Neuronal stem cell (in vitro differentiated cells): Measurements from ENCODE around the gene FAM50A.

Experiments
- DNase-seq: peaks from one replicate; pipeline ENCODE4 v3.0.0-alpha.2; 2013; ENCODE audit warnings: low spot score
- H2AFZ ChIP-seq: one replicate; pipeline ENCODE4 v1.6.1; 2013; ENCODE audit warnings: mild to moderate bottlenecking, low read length, inconsistent platforms
- H2AK5ac ChIP-seq: 2 replicates; pipeline ENCODE4 v1.6.1; 2013; ENCODE audit warnings: low read depth, mild to moderate bottlenecking, inconsistent platforms, low read length, moderate library complexity, mixed read lengths
- H2BK120ac ChIP-seq: 2 replicates; pipeline ENCODE4 v1.6.1; 2013; ENCODE audit warnings: low read depth, mild to moderate bottlenecking, inconsistent platforms, low read length, moderate library complexity, mixed read lengths
- H2BK12ac ChIP-seq: one replicate; pipeline ENCODE4 v1.6.1; 2013; ENCODE audit warnings: low read length, inconsistent platforms
- H2BK15ac ChIP-seq: 2 replicates; pipeline ENCODE4 v1.6.1; 2013; ENCODE audit warnings: mild to moderate bottlenecking, low read length, inconsistent platforms, mixed read lengths
- H2BK5ac ChIP-seq: one replicate; pipeline ENCODE4 v1.6.1; 2013; ENCODE audit warnings: inconsistent platforms, mild to moderate bottlenecking, low read length, moderate library complexity
- H3K14ac ChIP-seq: one replicate; pipeline ENCODE4 v1.6.1; 2013; ENCODE audit warnings: low read length, inconsistent platforms
- H3K18ac ChIP-seq: 2 replicates; pipeline ENCODE4 v1.6.1; 2013; ENCODE audit warnings: low read length, inconsistent platforms
- H3K23ac ChIP-seq: 2 replicates; pipeline ENCODE4 v1.6.1; 2013; ENCODE audit warnings: low read depth, mild to moderate bottlenecking, mixed read lengths, low read length, inconsistent platforms; ENCODE audit not compliant: poor library complexity
- H3K27ac ChIP-seq: replicated peaks from 3 replicates; pipeline ENCODE4 v1.5.1; 2013; ENCODE audit warnings: low read length, inconsistent platforms
- H3K27me3 ChIP-seq, 3 experiments: 2 replicates each; pipeline ENCODE4 v1.6.1; 2013; ENCODE audit warnings: low read length in 3 of 3, mild to moderate bottlenecking in 2 of 3, inconsistent platforms in 1 of 3, low read depth in 1 of 3, mixed read lengths in 1 of 3, moderate library complexity in 1 of 3; ENCODE audit not compliant: control insufficient read depth in 3 of 3, insufficient read depth in 3 of 3
- H3K36me3 ChIP-seq, 2 donors: replicated peaks in 1 of 2; 2 replicates each; pipeline ENCODE4 v1.6.1; 2013; ENCODE audit warnings: low read length in 2 of 2; ENCODE audit not compliant: control insufficient read depth in 2 of 2, insufficient read depth in 2 of 2
- H3K4ac ChIP-seq: 2 replicates; pipeline ENCODE4 v1.6.1; 2013; ENCODE audit warnings: inconsistent platforms, mild to moderate bottlenecking, low read length, moderate library complexity
- H3K4me1 ChIP-seq, 2 donors: 1 replicate in 1 of 2; 2 replicates in 1 of 2; pipeline ENCODE4 v1.6.1; 2013; ENCODE audit warnings: low read length in 2 of 2, low read depth in 1 of 2; ENCODE audit not compliant: control insufficient read depth in 2 of 2, insufficient read depth in 1 of 2
- H3K4me2 ChIP-seq: one replicate; pipeline ENCODE4 v1.6.1; 2013; ENCODE audit warnings: mild to moderate bottlenecking, low read length, inconsistent platforms; ENCODE audit not compliant: insufficient read depth, poor library complexity, severe bottlenecking
- H3K4me3 ChIP-seq, 2 donors: 2 replicates each; pipeline ENCODE4 v1.5.1; 2013; ENCODE audit warnings: low read length in 2 of 2, mild to moderate bottlenecking in 2 of 2, inconsistent platforms in 1 of 2, moderate library complexity in 1 of 2
- H3K79me1 ChIP-seq: one replicate; pipeline ENCODE4 v1.6.1; 2013; ENCODE audit warnings: low read depth, mild to moderate bottlenecking, inconsistent platforms, low read length, moderate library complexity
- H3K9ac ChIP-seq: one replicate; pipeline ENCODE4 v1.6.1; 2013; ENCODE audit warnings: mild to moderate bottlenecking, low read depth, low read length, inconsistent platforms; ENCODE audit not compliant: poor library complexity
- H3K9me3 ChIP-seq, 2 donors: replicated peaks in 1 of 2; 2 replicates each; pipeline versions ENCODE3 to v1.6.1; 2013; ENCODE audit warnings: low read length in 2 of 2, mild to moderate bottlenecking in 2 of 2, inconsistent platforms in 1 of 2, low read depth in 1 of 2, mixed read lengths in 1 of 2, moderate library complexity in 1 of 2; ENCODE audit not compliant: control insufficient read depth in 2 of 2, insufficient read depth in 1 of 2
- H4K8ac ChIP-seq: one replicate; pipeline ENCODE4 v1.6.1; 2013; ENCODE audit warnings: low read depth, mild to moderate bottlenecking, inconsistent platforms, low read length, moderate library complexity
- H4K91ac ChIP-seq: one replicate; pipeline ENCODE4 v1.6.1; 2013; ENCODE audit warnings: low read length, low read depth, mild to moderate bottlenecking, inconsistent platforms; ENCODE audit not compliant: poor library complexity
- WGBS, 2 donors: extraction: QIAGEN DNeasy Blood & Tissue Kit; methylation state at CpG; one replicate each; pipeline ENCODE4 v1.1.7; 2013; ENCODE audit warnings: missing lambda C conversion rate in 2 of 2, mixed read lengths in 1 of 2; ENCODE audit not compliant: insufficient read length in 2 of 2, insufficient replicate concordance in 1 of 2; ENCODE audit errors: extremely low coverage in 2 of 2; 5-methylcytosine and 5-hydroxymethylcytosine counted together

FAM50A gene

GRCh38 chrX:154462396-154462795 is 18.5 kb downstream of the FAM50A start:
- no peak overlapping the region for H3K18ac ChIP-seq
- no peak overlapping the region for H2BK12ac ChIP-seq

GRCh38 chrX:154463611-154464220 is 19.8 kb downstream of the FAM50A start:
- no CpG with 5 or more reads among the region's 36 CpGs for WGBS, 2 donors
- Histone ChIP-seq H2BK12ac (no peak overlapping the region), H4K8ac (no peak overlapping the region), H2BK120ac (no peak overlapping the region), H4K91ac (no peak overlapping the region), H3K79me1 (peaks cover 2% of the 10 kb centered on the region), H3K4me3 (no peak overlapping the region), H3K36me3 (peaks cover 8 to 60% of the 10 kb centered on the region in 2 donors), H2AFZ (no peak overlapping the region), H3K4ac (no peak overlapping the region), H3K4me1 (peaks cover 3 to 7% of the 10 kb centered on the region in 2 donors), H3K27ac (no peak overlapping the region), H3K23ac (no peak overlapping the region), H3K9ac (no peak overlapping the region), H3K27me3 (no peaks in the 10 kb centered on the region), H2BK5ac (no peak overlapping the region), H3K18ac (no peak overlapping the region), H3K4me2 (no peak overlapping the region), H2AK5ac (no peak overlapping the region), H3K9me3 (no peaks in the 10 kb centered on the region), H2BK15ac (no peak overlapping the region), H3K14ac (no peak overlapping the region)
- DNase-seq: no peak

More at GRCh38 chrX:154462396-154462795, 18.5 kb downstream of the FAM50A start:
- Histone ChIP-seq H3K27me3 (no peaks in the 10 kb centered on the region), H4K91ac (no peak overlapping the region), H4K8ac (no peak overlapping the region), H3K14ac (no peak overlapping the region), H3K36me3 (peaks cover 8 to 51% of the 10 kb centered on the region in 2 donors), H3K4me3 (no peak overlapping the region), H3K4me2 (no peak overlapping the region), H2AFZ (no peak overlapping the region), H3K4ac (no peak overlapping the region), H2BK120ac (no peak overlapping the region), H3K9ac (no peak overlapping the region), H3K27ac (no peak overlapping the region), H2AK5ac (no peak overlapping the region), H3K9me3 (no peaks in the 10 kb centered on the region), H3K23ac (no peak overlapping the region), H2BK15ac (no peak overlapping the region), H3K79me1 (peaks cover 1% of the 10 kb centered on the region), H2BK5ac (no peak overlapping the region), H3K4me1 (peaks cover 3 to 7% of the 10 kb centered on the region in 2 donors)
- DNase-seq: no peak
- no CpG with 5 or more reads among the region's 8 CpGs for WGBS, 2 donors

- Histone ChIP-seq H2BK12ac (no peak overlapping the region), H2BK120ac (no peak overlapping the region), H3K4me3 (no peak overlapping the region), H3K27ac (no peak overlapping the region), H4K8ac (no peak overlapping the region), H2BK5ac (no peak overlapping the region), H3K23ac (no peak overlapping the region), H3K14ac (no peak overlapping the region), H3K9ac (no peak overlapping the region), H3K27me3 (no peaks in the 10 kb centered on the region), H4K91ac (no peak overlapping the region), H3K79me1 (peaks cover 2% of the 10 kb centered on the region), H3K4me2 (no peak overlapping the region), H3K9me3 (no peaks in the 10 kb centered on the region), H3K36me3 (peaks cover 12 to 72% of the 10 kb centered on the region in 2 donors), H2AFZ (no peak overlapping the region), H3K4ac (no peak overlapping the region), H3K4me1 (no peaks in the 10 kb centered on the region), H2AK5ac (no peak overlapping the region), H2BK15ac (no peak overlapping the region), H3K18ac (no peak overlapping the region)
- no CpG with 5 or more reads among the region's 28 CpGs for WGBS, 2 donors
- no peak for DNase-seq
These were observed 20.9 kb downstream of the FAM50A start for GRCh38 chrX:154464806-154465365.

DNA sequence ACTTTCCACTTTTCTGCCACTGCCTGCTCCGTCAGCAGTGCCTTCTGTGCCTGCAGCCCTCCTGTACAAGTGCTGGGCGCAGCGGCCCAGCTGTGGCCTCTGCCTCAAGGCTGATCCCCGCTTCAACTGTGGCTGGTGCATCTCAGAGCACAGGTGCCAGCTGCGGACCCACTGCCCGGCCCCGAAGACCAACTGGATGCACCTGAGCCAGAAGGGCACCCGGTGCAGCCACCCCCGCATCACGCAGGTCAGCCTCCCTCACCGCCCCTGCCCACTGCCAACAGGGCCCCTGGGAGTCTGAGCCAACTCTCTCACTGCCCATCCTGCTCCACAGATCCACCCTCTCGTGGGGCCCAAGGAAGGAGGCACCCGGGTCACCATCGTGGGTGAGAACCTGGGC is 21.7 kb downstream of the FAM50A start:
- Histone ChIP-seq H2AK5ac (no peak overlapping the region), H3K4me2 (no peak overlapping the region), H4K8ac (no peak overlapping the region), H3K14ac (no peak overlapping the region), H3K23ac (no peak overlapping the region), H2BK5ac (no peak overlapping the region), H4K91ac (no peak overlapping the region), H3K4ac (no peak overlapping the region), H2AFZ (no peak overlapping the region), H3K4me1 (no peaks in the 10 kb centered on the region), H3K9ac (no peak overlapping the region), H3K79me1 (peaks cover 2% of the 10 kb centered on the region), H2BK120ac (no peak overlapping the region), H3K27me3 (no peaks in the 10 kb centered on the region), H3K18ac (no peak overlapping the region), H2BK15ac (no peak overlapping the region), H3K4me3 (no peak overlapping the region), H3K9me3 (no peaks in the 10 kb centered on the region), H2BK12ac (no peak overlapping the region), H3K27ac (no peak overlapping the region), H3K36me3 (peaks cover 18 to 76% of the 10 kb centered on the region in 2 donors)
- DNase-seq: no peak
- WGBS, 2 donors: no CpG with 5 or more reads among the region's 14 CpGs
